CD14-positive monocyte (primary cell): ENCODE measurements around the gene GPR39. TPM values are rescaled to one million over a fixed set of nuclear protein-coding genes. Genes with fewer than 3 reads are reported as not detected.

Experiments
- DNase-seq, 3 donors: peaks; one replicate each; pipeline ENCODE4 v3.0.0-alpha.2; 2011 to 2022
- H2AFZ ChIP-seq: 2 replicates; pipeline ENCODE4 v1.6.0; 2012; ENCODE audit warnings: mild to moderate bottlenecking, low read depth, low read length, inconsistent platforms; ENCODE audit not compliant: insufficient read depth, poor library complexity, severe bottlenecking
- H3K27ac ChIP-seq, 2 donors: 1 replicate in 1 of 2; 2 replicates in 1 of 2; pipeline ENCODE4 v1.5.1; 2012 to 2013; ENCODE audit warnings: low read length in 2 of 2, control low read depth in 1 of 2, inconsistent platforms in 1 of 2, low read depth in 1 of 2, mild to moderate bottlenecking in 1 of 2
- H3K27me3 ChIP-seq, 2 donors: one replicate each; pipeline versions ENCODE4 v1.6.0 to v1.6.1; 2011 to 2013; ENCODE audit warnings: low read length in 2 of 2; ENCODE audit not compliant: control insufficient read depth in 2 of 2, insufficient read depth in 2 of 2
- H3K36me3 ChIP-seq, 2 donors: replicated peaks in 1 of 2; 1 replicate in 1 of 2; 2 replicates in 1 of 2; pipeline versions ENCODE4 v1.5.1 to v1.6.1; 2012 to 2013; ENCODE audit warnings: low read length in 2 of 2, control low read depth in 1 of 2, inconsistent platforms in 1 of 2, mild to moderate bottlenecking in 1 of 2; ENCODE audit not compliant: insufficient read depth in 2 of 2, control insufficient read depth in 1 of 2
- H3K4me1 ChIP-seq, 2 donors: 1 replicate in 1 of 2; 2 replicates in 1 of 2; pipeline versions ENCODE4 v1.5.1 to v1.6.1; 2012 to 2013; ENCODE audit warnings: low read length in 2 of 2, control low read depth in 1 of 2, inconsistent platforms in 1 of 2, mild to moderate bottlenecking in 1 of 2, moderate library complexity in 1 of 2; ENCODE audit not compliant: insufficient read depth in 2 of 2, control insufficient read depth in 1 of 2
- H3K4me2 ChIP-seq: replicated peaks from 2 replicates; pipeline ENCODE3; 2012; ENCODE audit warnings: low read length, moderate library complexity, mild to moderate bottlenecking; ENCODE audit not compliant: poor library complexity, severe bottlenecking; ENCODE audit errors: extremely low read depth
- H3K4me3 ChIP-seq, 3 experiments: fragments of 200-600 bp in 1 of 3; sonication (generic) in 1 of 3; replicated peaks in 1 of 3; 1 replicate in 2 of 3; 2 replicates in 1 of 3; pipeline ENCODE4 v1.5.1; 2011 to 2013; ENCODE audit warnings: low read length in 3 of 3, mild to moderate bottlenecking in 3 of 3, control low read depth in 2 of 3, low read depth in 2 of 3, inconsistent platforms in 1 of 3, moderate library complexity in 1 of 3
- H3K79me2 ChIP-seq: 2 replicates; pipeline ENCODE4 v1.6.0; 2012; ENCODE audit warnings: mild to moderate bottlenecking, control low read depth, inconsistent platforms, low read length, moderate library complexity; ENCODE audit not compliant: insufficient read depth
- H3K9ac ChIP-seq: 2 replicates; pipeline ENCODE4 v1.6.0; 2017; ENCODE audit warnings: low read length, mild to moderate bottlenecking; ENCODE audit not compliant: insufficient read depth, poor library complexity, severe bottlenecking
- H3K9me3 ChIP-seq, 2 donors: replicated peaks in 1 of 2; 1 replicate in 1 of 2; 2 replicates in 1 of 2; pipeline versions ENCODE4 v1.5.1 to v1.6.1; 2012 to 2013; ENCODE audit warnings: low read length in 2 of 2, control low read depth in 1 of 2; ENCODE audit not compliant: control insufficient read depth in 1 of 2, insufficient read depth in 1 of 2
- H4K20me1 ChIP-seq: 2 replicates; pipeline ENCODE4 v1.6.0; 2012; ENCODE audit warnings: mild to moderate bottlenecking, low read length, control low read depth, moderate library complexity; ENCODE audit not compliant: insufficient read depth
- H3K27ac Mint-ChIP-seq, 7 donors: one replicate each; pipeline ENCODE4 v1.8.0; 2020; ENCODE audit warnings: mild to moderate bottlenecking in 7 of 7, mixed read lengths in 7 of 7, moderate library complexity in 6 of 7, inconsistent platforms in 2 of 7
- H3K27me3 Mint-ChIP-seq, 3 donors: one replicate each; pipeline ENCODE4 v1.8.0; 2021 to 2022; ENCODE audit warnings: low read depth in 3 of 3, mild to moderate bottlenecking in 3 of 3, mixed read lengths in 3 of 3, moderate library complexity in 3 of 3, inconsistent platforms in 1 of 3
- H3K36me3 Mint-ChIP-seq, 2 donors: one replicate each; pipeline ENCODE4 v1.8.0; 2020; ENCODE audit warnings: mixed read lengths in 2 of 2, inconsistent platforms in 1 of 2, mild to moderate bottlenecking in 1 of 2
- H3K4me1 Mint-ChIP-seq: one replicate; pipeline ENCODE4 v1.8.0; 2020; ENCODE audit warnings: mild to moderate bottlenecking, mixed read lengths
- H3K4me3 Mint-ChIP-seq, 2 donors: one replicate each; pipeline ENCODE4 v1.8.0; 2020; ENCODE audit warnings: mild to moderate bottlenecking in 2 of 2, mixed read lengths in 2 of 2, moderate library complexity in 1 of 2
- H3K9me3 Mint-ChIP-seq, 7 donors: one replicate each; pipeline ENCODE4 v1.8.0; 2020 to 2022; ENCODE audit warnings: mixed read lengths in 7 of 7, mild to moderate bottlenecking in 6 of 7, moderate library complexity in 6 of 7, inconsistent platforms in 2 of 7
- CTCF ChIP-seq: fragments of 200-600 bp; IDR thresholded peaks from one replicate; pipeline ENCODE4 v1.8.0; 2022; ENCODE audit warnings: antibody characterized with exemption, mild to moderate bottlenecking
- WGBS: methylation state at CpG from one replicate; pipeline ENCODE4 v1.1.5; 2013; ENCODE audit warnings: missing lambda C conversion rate; ENCODE audit not compliant: insufficient coverage; 5-methylcytosine and 5-hydroxymethylcytosine counted together
- intact Hi-C, 2 donors: fragments of 100-400 bp; cut with micrococcal nuclease; formaldehyde crosslinking; loops; one replicate each; pipeline versions ENCODE4 v1.15.0 to v1.15.1; 2023
- polyA plus RNA-seq, 3 donors: library from polyadenylated mRNA; depleted of rRNA in 1 of 3; unstranded in 2 of 3; stranded (reverse) in 1 of 3; fragments of 300-500 nt in 2 of 3; fragments of >200 nt in 1 of 3; fragmentation: Illumina TruSeq in 2 of 3; gene quantifications; 1 replicate in 2 of 3; 2 replicates in 1 of 3; pipeline ENCODE4 v1.2.3, GENCODE V29; 2012 to 2021

GPR39 gene
- polyA plus RNA-seq, 3 donors: 0.12 TPM; not detected in 2

GRCh38 chr2:132387126-132387525 is 29.5 kb upstream of the GPR39 start:
- Mint-ChIP-seq H3K9me3 (peaks cover 0 to 9% (median 4%) of the 10 kb centered on the region in 7 donors), H3K27ac (no peak overlapping the region), H3K4me1 (peaks cover 24% of the 10 kb centered on the region), H3K27me3 (peaks cover 1 to 3% (median 3%) of the 10 kb centered on the region in 3 donors), H3K4me3 (no peak overlapping the region), H3K36me3 (no peaks in the 10 kb centered on the region)
- no peak for DNase-seq
- WGBS: no CpG with 5 or more reads among the region's 1 CpG
- no peak overlapping the region for H3K9ac ChIP-seq
- H3K79me2 ChIP-seq: no peaks in the 10 kb centered on the region
- H3K36me3 ChIP-seq: no peaks in the 10 kb centered on the region
- intact Hi-C loops: no loop called here
- no peak overlapping the region for H3K4me2 ChIP-seq
- H4K20me1 ChIP-seq: no peaks in the 10 kb centered on the region
- H3K4me3 ChIP-seq: no peak overlapping the region
- no peak for TF ChIP-seq CTCF
- peaks cover 24 to 26% of the 10 kb centered on the region in 2 donors for H3K4me1 ChIP-seq
- H3K9me3 ChIP-seq: no peaks in the 10 kb centered on the region
- no peak overlapping the region for H2AFZ ChIP-seq
- no peak overlapping the region for H3K27ac ChIP-seq
- no peaks in the 10 kb centered on the region for H3K27me3 ChIP-seq

GRCh38 chr2:132390076-132390475 is 26.5 kb upstream of the GPR39 start:
- H3K9ac ChIP-seq: no peak overlapping the region
- Mint-ChIP-seq H3K27ac (no peak overlapping the region), H3K4me3 (no peak overlapping the region), H3K9me3 (peaks cover 0 to 14% (median 4%) of the 10 kb centered on the region in 7 donors), H3K27me3 (peaks cover 5 to 7% (median 5%) of the 10 kb centered on the region in 3 donors), H3K36me3 (no peaks in the 10 kb centered on the region), H3K4me1 (peaks cover 4% of the 10 kb centered on the region)
- DNase-seq: no peak
- peaks cover 7 to 9% of the 10 kb centered on the region in 2 donors for H3K4me1 ChIP-seq
- no peak for TF ChIP-seq CTCF
- H3K36me3 ChIP-seq: no peaks in the 10 kb centered on the region
- H3K4me2 ChIP-seq: no peak overlapping the region
- H3K79me2 ChIP-seq: no peaks in the 10 kb centered on the region
- no peak overlapping the region for H3K27ac ChIP-seq
- no peak overlapping the region for H3K4me3 ChIP-seq
- no peaks in the 10 kb centered on the region for H3K27me3 ChIP-seq
- no peaks in the 10 kb centered on the region for H4K20me1 ChIP-seq
- WGBS: 93% methylated on average over 3 of the region's 3 CpGs
- no peak overlapping the region for H2AFZ ChIP-seq
- intact Hi-C loops: no loop called here
- H3K9me3 ChIP-seq: no peaks in the 10 kb centered on the region
